ENCODE results near the gene SLC35E3. TPM values are rescaled to one million over a fixed set of nuclear protein-coding genes. Genes with fewer than 3 reads are reported as not detected.

SLC35E3 gene
- total RNA-seq, 1 donor from 2014 or later, result 9.5 TPM

DNA sequence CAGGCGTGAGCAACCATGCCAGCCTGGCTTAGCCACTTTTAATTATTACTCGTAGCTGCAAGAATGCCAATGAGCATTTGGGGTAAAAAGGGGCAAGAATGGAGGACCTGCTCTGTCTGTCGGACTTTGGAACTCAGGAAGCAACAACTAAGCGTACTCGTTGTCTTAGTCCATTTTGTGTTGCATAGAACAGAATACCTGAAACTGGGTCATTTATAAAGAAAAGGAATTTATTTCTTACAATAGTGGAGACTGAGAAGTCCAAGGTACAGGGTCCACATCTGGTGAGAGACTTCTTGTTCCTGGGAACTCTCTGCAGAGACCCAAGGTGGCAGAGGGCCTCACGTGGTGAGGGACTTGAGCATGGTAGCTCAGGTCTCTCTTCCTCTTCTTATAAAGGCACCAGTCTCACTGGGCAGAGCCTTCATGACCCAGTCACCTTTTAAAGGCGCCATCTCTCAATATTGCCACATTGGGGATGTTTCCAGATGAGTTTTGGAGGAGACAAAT lies 29.2 kb downstream of the SLC35E3 start:
- Mint-ChIP-seq H3K36me3 (ENCODE audit: unreplicated experiment) (peaks cover 2% of the 10 kb centered on the region), H3K4me3 (ENCODE audit: unreplicated experiment) (no peak overlapping the region), H3K4me1 (ENCODE audit: unreplicated experiment) (no peaks in the 10 kb centered on the region), H3K27ac (ENCODE audit: unreplicated experiment) (no peak overlapping the region), H3K27me3 (ENCODE audit: unreplicated experiment) (no peaks in the 10 kb centered on the region), H3K9me3 (ENCODE audit: unreplicated experiment) (no peaks in the 10 kb centered on the region)
- DNase-seq (ENCODE audit: extremely low spot score, unreplicated experiment), result no peak
- TF ChIP-seq, protein P1, sequence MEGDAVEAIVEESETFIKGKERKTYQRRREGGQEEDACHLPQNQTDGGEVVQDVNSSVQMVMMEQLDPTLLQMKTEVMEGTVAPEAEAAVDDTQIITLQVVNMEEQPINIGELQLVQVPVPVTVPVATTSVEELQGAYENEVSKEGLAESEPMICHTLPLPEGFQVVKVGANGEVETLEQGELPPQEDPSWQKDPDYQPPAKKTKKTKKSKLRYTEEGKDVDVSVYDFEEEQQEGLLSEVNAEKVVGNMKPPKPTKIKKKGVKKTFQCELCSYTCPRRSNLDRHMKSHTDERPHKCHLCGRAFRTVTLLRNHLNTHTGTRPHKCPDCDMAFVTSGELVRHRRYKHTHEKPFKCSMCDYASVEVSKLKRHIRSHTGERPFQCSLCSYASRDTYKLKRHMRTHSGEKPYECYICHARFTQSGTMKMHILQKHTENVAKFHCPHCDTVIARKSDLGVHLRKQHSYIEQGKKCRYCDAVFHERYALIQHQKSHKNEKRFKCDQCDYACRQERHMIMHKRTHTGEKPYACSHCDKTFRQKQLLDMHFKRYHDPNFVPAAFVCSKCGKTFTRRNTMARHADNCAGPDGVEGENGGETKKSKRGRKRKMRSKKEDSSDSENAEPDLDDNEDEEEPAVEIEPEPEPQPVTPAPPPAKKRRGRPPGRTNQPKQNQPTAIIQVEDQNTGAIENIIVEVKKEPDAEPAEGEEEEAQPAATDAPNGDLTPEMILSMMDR (IDR thresholded peaks at IDR 0.05), result no peak

DNA sequence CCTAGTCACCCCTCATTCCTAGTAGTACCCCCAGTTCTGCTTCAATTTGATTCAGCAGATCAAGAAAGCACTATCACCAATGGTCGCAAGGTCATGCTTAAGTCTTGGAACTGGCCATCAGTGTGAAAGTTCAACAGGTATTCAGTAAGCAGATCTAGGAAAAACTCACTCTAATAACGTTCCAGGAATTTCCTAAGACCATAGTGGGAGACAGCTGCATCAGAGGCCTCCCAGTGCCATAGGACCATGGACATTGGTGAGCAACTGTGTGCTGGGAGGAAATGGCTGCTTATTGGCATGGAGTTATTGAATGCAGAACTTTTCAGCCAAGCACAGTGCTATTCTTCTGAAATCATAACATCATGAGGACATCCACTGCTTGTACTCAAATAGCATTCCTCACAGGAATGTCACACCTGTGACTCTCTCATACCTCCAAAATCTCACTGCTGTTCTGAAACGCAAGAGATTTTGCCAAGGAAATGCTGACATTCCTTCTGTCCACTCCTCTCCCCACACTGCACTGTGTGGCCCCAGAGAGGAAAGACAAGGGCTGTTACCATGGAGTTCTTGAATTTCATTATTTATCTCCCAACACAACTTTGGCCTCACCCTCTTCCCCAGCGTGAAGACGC lies 31.1 kb downstream of the SLC35E3 start:
- Mint-ChIP-seq H3K9me3 (ENCODE audit: unreplicated experiment) (no peaks in the 10 kb centered on the region), H3K27me3 (ENCODE audit: unreplicated experiment) (no peaks in the 10 kb centered on the region), H3K4me1 (ENCODE audit: unreplicated experiment) (no peaks in the 10 kb centered on the region), H3K4me3 (ENCODE audit: unreplicated experiment) (no peak overlapping the region), H3K36me3 (ENCODE audit: unreplicated experiment) (peaks cover 2% of the 10 kb centered on the region), H3K27ac (ENCODE audit: unreplicated experiment) (no peak overlapping the region)
- DNase-seq (ENCODE audit: extremely low spot score, unreplicated experiment), result no peak
- TF ChIP-seq, protein P1 (IDR thresholded peaks at IDR 0.05), result no peak

DNA sequence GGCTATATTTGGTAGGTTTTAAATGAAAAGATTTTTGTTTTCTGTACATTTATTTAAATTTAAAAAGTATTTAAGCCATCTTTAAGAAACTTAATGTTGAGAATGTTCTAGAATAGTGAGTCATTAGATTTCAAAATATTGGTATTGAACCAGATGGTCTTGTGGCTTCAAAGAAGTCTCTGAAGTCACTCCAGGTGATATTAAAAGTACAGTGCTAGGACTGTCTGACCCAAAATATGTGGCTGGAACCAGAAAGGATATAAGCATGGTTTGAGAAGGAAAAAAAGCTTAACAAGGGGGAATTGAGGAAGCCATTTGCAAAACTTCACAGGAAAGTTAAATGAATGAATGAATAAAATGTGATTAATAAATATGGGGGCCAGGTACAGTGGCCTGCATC lies 33.3 kb downstream of the SLC35E3 start:
- DNase-seq (ENCODE audit: extremely low spot score, unreplicated experiment), result no peak
- no peak overlapping the region for H3K4me3 Mint-ChIP-seq (ENCODE audit: unreplicated experiment)
- no peaks in the 10 kb centered on the region for H3K36me3 Mint-ChIP-seq (ENCODE audit: unreplicated experiment)
- no peaks in the 10 kb centered on the region for H3K27me3 Mint-ChIP-seq (ENCODE audit: unreplicated experiment)
- no peaks in the 10 kb centered on the region for H3K9me3 Mint-ChIP-seq (ENCODE audit: unreplicated experiment)
- TF ChIP-seq, protein P1 (IDR thresholded peaks at IDR 0.05), result no peak
- no peaks in the 10 kb centered on the region for H3K4me1 Mint-ChIP-seq (ENCODE audit: unreplicated experiment)
- no peak overlapping the region for H3K27ac Mint-ChIP-seq (ENCODE audit: unreplicated experiment)

DNA sequence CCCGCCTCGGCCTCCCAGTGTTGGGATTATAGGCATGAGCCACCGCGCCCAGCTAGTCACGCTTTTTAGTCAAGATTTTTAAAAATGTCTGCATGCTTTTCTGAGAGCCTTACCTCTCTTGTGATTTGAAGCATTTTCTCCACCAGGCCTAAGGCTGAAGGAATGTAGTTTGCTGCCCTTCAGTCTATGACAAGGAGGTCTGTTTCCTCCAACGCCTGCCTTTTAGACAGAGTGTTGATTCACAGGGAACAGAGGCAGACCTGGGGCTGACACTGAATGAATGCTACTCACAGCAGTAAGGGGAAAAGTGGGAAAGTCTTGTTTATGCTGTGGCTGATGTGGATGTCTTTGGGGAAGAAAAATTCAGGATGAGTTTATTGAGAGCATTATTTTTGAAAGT lies 34.8 kb downstream of the SLC35E3 start:
- Mint-ChIP-seq H3K27ac (ENCODE audit: unreplicated experiment) (no peak overlapping the region), H3K27me3 (ENCODE audit: unreplicated experiment) (no peaks in the 10 kb centered on the region), H3K9me3 (ENCODE audit: unreplicated experiment) (no peaks in the 10 kb centered on the region), H3K4me1 (ENCODE audit: unreplicated experiment) (no peaks in the 10 kb centered on the region), H3K4me3 (ENCODE audit: unreplicated experiment) (no peak overlapping the region), H3K36me3 (ENCODE audit: unreplicated experiment) (no peaks in the 10 kb centered on the region)
- DNase-seq (ENCODE audit: extremely low spot score, unreplicated experiment), result no peak
- TF ChIP-seq, protein P1 (IDR thresholded peaks at IDR 0.05), result no peak

DNA sequence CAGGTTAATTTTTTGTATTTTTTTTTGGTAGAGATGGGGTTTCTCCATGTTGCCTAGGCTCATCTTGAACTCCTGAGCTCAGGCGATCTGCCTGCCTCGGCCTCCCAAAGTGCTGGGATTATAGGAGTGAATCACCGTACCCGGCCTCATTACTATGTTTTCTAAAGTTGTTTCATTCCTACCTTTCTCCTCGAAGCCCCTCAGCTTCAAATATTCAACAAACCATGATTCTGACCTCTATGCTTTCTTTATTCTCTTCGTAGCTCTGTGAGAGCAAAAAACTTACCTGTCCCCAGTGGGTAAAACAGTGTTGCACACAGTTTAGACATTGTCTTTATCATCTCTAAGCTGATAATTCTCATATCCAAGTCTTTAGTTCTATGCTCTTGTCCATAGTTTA lies 35.8 kb downstream of the SLC35E3 start:
- H3K36me3 Mint-ChIP-seq (ENCODE audit: unreplicated experiment), result no peaks in the 10 kb centered on the region
- TF ChIP-seq, protein P1 (IDR thresholded peaks at IDR 0.05), result no peak
- H3K27me3 Mint-ChIP-seq (ENCODE audit: unreplicated experiment), result no peaks in the 10 kb centered on the region
- H3K9me3 Mint-ChIP-seq (ENCODE audit: unreplicated experiment), result no peaks in the 10 kb centered on the region
- no peak overlapping the region for H3K4me3 Mint-ChIP-seq (ENCODE audit: unreplicated experiment)
- no peaks in the 10 kb centered on the region for H3K4me1 Mint-ChIP-seq (ENCODE audit: unreplicated experiment)
- DNase-seq (ENCODE audit: extremely low spot score, unreplicated experiment), result no peak
- no peak overlapping the region for H3K27ac Mint-ChIP-seq (ENCODE audit: unreplicated experiment)

Data from osteocyte (in vitro differentiated cells).